Sigmoid colon (tissue), 7 donors: ENCODE measurements around the gene PIK3R5. TPM values are rescaled to one million over a fixed set of nuclear protein-coding genes. Genes with fewer than 3 reads are reported as not detected.

Experiments used
- DNase-seq: peaks from one replicate; pipeline ENCODE4 v3.0.0-alpha.2; 2019
- H3K27ac ChIP-seq, 4 donors: fragments of 200-600 bp; sonication (generic); one replicate each; pipeline ENCODE4 v1.5.1; 2016 to 2019; ENCODE audit warnings: mild to moderate bottlenecking in 1 of 4
- H3K27me3 ChIP-seq, 3 donors: fragments of 200-600 bp; sonication (generic); one replicate each; pipeline ENCODE4 v1.5.1; 2019; ENCODE audit warnings: mild to moderate bottlenecking in 1 of 3
- H3K36me3 ChIP-seq, 4 donors: fragments of 200-600 bp; sonication (generic); one replicate each; pipeline ENCODE4 v1.5.1; 2016 to 2019
- H3K4me1 ChIP-seq, 4 donors: fragments of 200-600 bp; sonication (generic); one replicate each; pipeline ENCODE4 v1.5.1; 2017 to 2019
- H3K4me3 ChIP-seq, 4 donors: fragments of 200-600 bp; sonication (generic); one replicate each; pipeline ENCODE4 v1.5.1; 2017 to 2019; ENCODE audit warnings: mild to moderate bottlenecking in 2 of 4, moderate library complexity in 1 of 4
- H3K9me3 ChIP-seq, 4 donors: fragments of 200-600 bp in 3 of 4; sonication (generic) in 3 of 4; one replicate each; pipeline versions ENCODE4 v1.5.1 to v1.6.1; 2013 to 2019
- CTCF ChIP-seq, 4 experiments: fragments of 450-650 bp in 3 of 4; fragments of 200-600 bp in 1 of 4; IDR thresholded peaks; one replicate each; pipeline ENCODE4 v1.5.1; 2016 to 2019; ENCODE audit warnings: antibody characterized with exemption in 4 of 4, mild to moderate bottlenecking in 3 of 4, moderate library complexity in 2 of 4
- EP300 ChIP-seq, 4 donors: sonication (generic); formaldehyde crosslinking; IDR thresholded peaks; one replicate each; pipeline ENCODE4 v1.6.1; 2017; ENCODE audit warnings: antibody characterized with exemption in 4 of 4
- POLR2A ChIP-seq, 2 donors: fragments of 450-650 bp; IDR thresholded peaks; one replicate each; pipeline ENCODE4 v1.6.1; 2016; ENCODE audit warnings: antibody characterized with exemption in 2 of 2, mild to moderate bottlenecking in 2 of 2, moderate library complexity in 2 of 2
- POLR2AphosphoS5 ChIP-seq, 4 donors: sonication (generic); formaldehyde crosslinking; IDR thresholded peaks; one replicate each; pipeline ENCODE4 v1.6.1; 2017; ENCODE audit warnings: antibody characterized with exemption in 4 of 4
- WGBS, 2 donors: extraction: QIAGEN DNeasy Blood & Tissue Kit; methylation state at CpG; one replicate each; pipeline ENCODE4 v1.1.7; 2013; 5-methylcytosine and 5-hydroxymethylcytosine counted together
- intact Hi-C: fragments of 100-400 bp; cut with DNase I; formaldehyde crosslinking; loops from one replicate; pipeline ENCODE4 v1.15.1; 2023
- polyA plus RNA-seq, 3 donors: library from polyadenylated mRNA; stranded (reverse); fragments of 200-250 nt; gene quantifications; one replicate each; pipeline ENCODE4 v1.2.3, GENCODE V29; 2013
- total RNA-seq, 4 donors: library from RNA; depleted of rRNA; stranded (reverse); fragments of >200 nt; gene quantifications; one replicate each; pipeline ENCODE4 v1.1.0, GENCODE V29; 2016
- donor health status: healthy with polysubstance abuse.
- donor health status: Bipolar disorder and iron deficiency.
- donor health status: healthy.

The PIK3R5 gene
- total and polyA plus RNA-seq, 7 donors: 2.4 to 13.6 (median 8.2) TPM

- intact Hi-C loops: no loop called here
- WGBS, 2 donors: 85 to 86% methylated on average over 9 of the region's 9 CpGs
These were observed 9.7 kb upstream of the PIK3R5 start for GRCh38 chr17:8975091-8975725.

GRCh38 chr17:8969901-8970300 is 4.4 kb upstream of the PIK3R5 start:
- 87 to 92% methylated on average over 2 of the region's 2 CpGs for WGBS, 2 donors
- intact Hi-C loops: no loop called here
- no peaks in the 10 kb centered on the region for H3K9me3 ChIP-seq
- no peak for TF ChIP-seq POLR2A (IDR thresholded peaks at IDR 0.05)
- no peak for TF ChIP-seq EP300 (IDR thresholded peaks at IDR 0.05)
- no peak for TF ChIP-seq POLR2AphosphoS5 (IDR thresholded peaks at IDR 0.05)
- TF ChIP-seq CTCF (IDR thresholded peaks at IDR 0.05): no peak
- H3K27ac ChIP-seq: no peak overlapping the region
- no peaks in the 10 kb centered on the region for H3K36me3 ChIP-seq
- H3K4me3 ChIP-seq: no peak overlapping the region
- no peak for DNase-seq
- peaks cover 0 to 8% (median 7%) of the 10 kb centered on the region in 4 donors for H3K4me1 ChIP-seq
- peaks cover 11 to 27% (median 18%) of the 10 kb centered on the region in 3 donors for H3K27me3 ChIP-seq

More at GRCh38 chr17:8975091-8975725, 9.7 kb upstream of the PIK3R5 start:
- H3K4me1 ChIP-seq: no peaks in the 10 kb centered on the region
- H3K4me3 ChIP-seq: no peak overlapping the region
- no peaks in the 10 kb centered on the region for H3K27me3 ChIP-seq
- TF ChIP-seq EP300 (IDR thresholded peaks at IDR 0.05): no peak
- TF ChIP-seq CTCF (IDR thresholded peaks at IDR 0.05): no peak
- TF ChIP-seq POLR2A (IDR thresholded peaks at IDR 0.05): no peak
- TF ChIP-seq POLR2AphosphoS5 (IDR thresholded peaks at IDR 0.05): no peak
- no peaks in the 10 kb centered on the region for H3K36me3 ChIP-seq
- DNase-seq: no peak
- H3K9me3 ChIP-seq: no peaks in the 10 kb centered on the region
- no peak overlapping the region for H3K27ac ChIP-seq

GRCh38 chr17:8968503-8968902 is 3.0 kb upstream of the PIK3R5 start:
- 85 to 87% methylated on average over 3 of the region's 3 CpGs for WGBS, 2 donors

GRCh38 chr17:8967861-8968260 is 2.4 kb upstream of the PIK3R5 start:
- H3K27me3 ChIP-seq: peaks cover 11 to 46% (median 23%) of the 10 kb centered on the region in 3 donors
- intact Hi-C loops: no loop called here
- H3K9me3 ChIP-seq: no peaks in the 10 kb centered on the region
- H3K4me1 ChIP-seq: peaks cover 0 to 8% (median 7%) of the 10 kb centered on the region in 4 donors
- H3K36me3 ChIP-seq: no peaks in the 10 kb centered on the region
- TF ChIP-seq EP300 (IDR thresholded peaks at IDR 0.05): no peak
- no peak for TF ChIP-seq POLR2A (IDR thresholded peaks at IDR 0.05)
- TF ChIP-seq CTCF (IDR thresholded peaks at IDR 0.05): no peak
- TF ChIP-seq POLR2AphosphoS5 (IDR thresholded peaks at IDR 0.05): no peak
- H3K4me3 ChIP-seq: no peak overlapping the region
- H3K27ac ChIP-seq: no peak overlapping the region
- DNase-seq: no peak

More at GRCh38 chr17:8968503-8968902, 3.0 kb upstream of the PIK3R5 start:
- Histone ChIP-seq H3K27me3 (peaks cover 11 to 40% (median 23%) of the 10 kb centered on the region in 3 donors), H3K36me3 (no peaks in the 10 kb centered on the region), H3K4me3 (no peak overlapping the region), H3K9me3 (no peaks in the 10 kb centered on the region), H3K27ac (no peak overlapping the region), H3K4me1 (peaks cover 0 to 8% (median 7%) of the 10 kb centered on the region in 4 donors)
- DNase-seq: no peak
- no peak for TF ChIP-seq POLR2AphosphoS5 (IDR thresholded peaks at IDR 0.05)
- no peak for TF ChIP-seq CTCF (IDR thresholded peaks at IDR 0.05)
- TF ChIP-seq EP300 (IDR thresholded peaks at IDR 0.05): no peak
- no peak for TF ChIP-seq POLR2A (IDR thresholded peaks at IDR 0.05)
- intact Hi-C loops: no loop called here
